SK-N-DZ (cell line): ENCODE data around the gene RELL2.

ENCODE experiments used
- DNase-seq: peaks from one replicate; pipeline ENCODE4 v3.0.0-alpha.2; 2015; ENCODE audit warnings: low spot score

Gene RELL2

DNA sequence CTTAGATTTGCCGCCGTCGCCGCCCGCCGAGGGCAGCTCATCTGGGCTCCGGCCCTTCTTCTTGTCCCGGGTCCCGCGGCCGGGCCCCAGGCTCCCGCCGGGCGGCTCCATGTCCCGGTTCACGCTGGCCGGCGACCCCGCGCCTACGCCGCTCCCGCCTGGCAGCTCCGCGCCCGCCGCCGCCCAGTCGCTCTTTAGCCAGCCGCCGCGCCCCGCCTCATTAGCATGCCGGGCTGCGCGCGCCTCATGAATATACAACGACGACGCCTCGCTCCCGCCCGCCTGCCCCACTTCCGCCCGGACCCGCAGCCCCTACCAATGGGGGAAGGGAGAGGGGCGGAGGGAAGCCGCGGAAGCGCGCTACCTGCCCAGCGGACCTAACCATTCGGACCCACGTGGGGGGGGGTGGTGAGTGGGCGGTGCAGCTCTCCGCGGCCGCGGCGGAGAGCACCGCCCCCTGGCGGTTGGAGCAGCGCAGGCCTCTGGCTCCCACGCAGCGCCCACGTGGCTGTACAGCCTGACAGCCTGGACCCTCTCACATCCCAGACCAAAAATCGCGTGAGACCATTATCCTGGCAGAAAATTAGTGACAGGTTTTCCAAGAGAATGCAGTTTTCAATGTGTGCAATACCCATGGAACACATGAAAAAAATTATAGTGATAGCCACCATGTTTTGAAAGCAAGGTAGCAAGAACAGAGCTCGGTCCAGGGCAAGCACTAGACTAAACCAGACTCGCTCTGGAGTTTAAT, 17.8 kb upstream of the RELL2 start, which contains the start of gene DIAPH1:
Gene DIAPH1, minus strand, starts transcription at position 197 of the 751 bp plus-strand sequence. Its CDS starts 86 bp downstream, at position 111.
- DNase-seq: peak; percentile 96

DNA sequence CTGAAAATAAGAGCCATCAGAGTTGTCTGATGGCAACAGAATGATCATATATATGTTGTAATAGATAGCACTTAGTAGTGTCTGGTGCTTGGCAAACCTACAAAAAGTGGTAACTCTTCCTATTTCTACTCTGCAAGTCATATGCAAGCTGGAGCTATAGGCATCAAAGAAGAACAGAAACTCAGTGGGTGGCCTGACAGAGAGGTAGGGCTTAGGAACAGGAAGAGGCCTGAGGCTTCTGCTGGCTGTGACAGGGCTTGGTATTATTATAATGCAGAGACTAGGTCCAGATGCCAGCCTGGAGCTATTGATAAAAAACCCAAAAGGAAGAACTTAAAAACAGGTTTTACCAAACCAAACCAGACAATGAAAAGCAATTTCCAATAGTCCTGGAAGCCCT, 13.6 kb upstream of the RELL2 start:
- DNase-seq: no peak

DNA sequence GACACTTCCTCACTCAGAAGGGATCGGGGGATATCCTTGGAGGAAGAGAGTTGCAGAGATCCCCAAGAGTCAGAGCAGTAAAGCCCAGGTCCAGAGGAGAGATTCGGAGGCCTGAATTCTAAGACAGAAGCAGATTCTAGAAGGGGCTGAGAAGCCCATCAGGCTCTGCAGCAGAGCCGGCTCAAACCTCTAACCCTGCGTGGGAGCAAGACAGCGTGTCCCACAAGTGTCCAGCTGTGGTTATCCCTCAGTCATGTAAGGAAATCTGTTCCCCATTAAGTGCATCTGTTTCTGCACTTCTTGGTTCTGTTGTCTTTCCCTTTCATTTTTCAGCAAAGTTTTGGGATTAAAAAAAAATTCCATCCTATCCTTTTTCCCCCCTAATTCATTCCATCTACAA, 13.2 kb upstream of the RELL2 start:
- DNase-seq: no peak

DNA sequence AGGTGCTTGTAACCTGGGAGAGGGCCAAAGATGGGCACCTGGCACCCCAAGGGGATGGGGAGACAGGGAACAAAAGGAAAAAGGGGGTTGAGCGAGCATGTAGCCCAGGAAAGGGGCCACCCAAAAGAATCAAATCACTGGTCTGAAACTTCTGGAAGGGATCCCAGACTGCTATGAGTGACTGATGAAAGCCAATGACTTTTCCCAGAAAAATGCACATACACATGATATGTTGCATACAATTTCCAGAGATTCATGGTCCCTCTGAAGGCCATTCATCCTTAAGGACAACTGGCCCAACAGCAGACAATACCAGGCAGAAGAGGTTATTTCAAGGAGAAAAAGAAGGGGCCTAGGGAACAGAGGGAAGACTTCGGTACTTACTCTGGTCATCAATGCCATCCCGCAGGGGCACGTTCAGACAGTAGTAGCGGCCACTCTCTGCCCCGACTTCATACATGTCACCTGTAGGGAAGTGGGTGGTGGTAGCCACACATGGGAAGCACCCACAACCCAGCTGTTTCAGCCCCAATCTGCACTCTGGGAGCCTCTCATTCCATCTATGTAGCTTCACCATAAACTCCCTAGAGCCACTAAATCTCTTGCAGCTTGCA, 8.5 kb upstream of the RELL2 start:
- no peak for DNase-seq

DNA sequence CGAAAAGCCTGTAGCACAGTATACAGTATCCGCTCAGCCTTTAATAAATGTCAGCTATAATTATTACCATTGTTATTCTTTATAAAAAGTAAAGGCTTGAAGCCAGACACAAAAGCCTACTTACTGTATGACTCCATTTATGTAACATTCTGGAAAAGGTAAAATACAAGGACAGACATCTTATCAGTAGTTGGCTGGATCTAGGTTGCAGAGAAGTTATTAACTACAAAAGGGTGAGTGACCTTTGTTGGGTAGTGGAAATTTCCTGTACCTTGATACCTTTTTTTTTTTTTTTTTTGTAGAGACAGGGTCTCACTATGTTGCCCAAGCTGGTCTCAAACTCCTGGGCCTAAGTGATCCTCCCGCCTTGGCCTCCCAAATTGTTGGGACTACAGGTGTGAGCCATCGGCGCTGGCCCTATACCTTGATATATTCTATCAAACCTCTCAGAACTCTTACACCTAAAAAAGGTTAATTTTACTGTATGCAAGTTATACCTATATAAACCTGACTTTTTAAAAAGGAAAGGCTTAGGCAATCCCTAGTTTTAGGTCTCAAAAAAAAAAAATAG, 6.1 kb upstream of the RELL2 start:
- no peak for DNase-seq

DNA sequence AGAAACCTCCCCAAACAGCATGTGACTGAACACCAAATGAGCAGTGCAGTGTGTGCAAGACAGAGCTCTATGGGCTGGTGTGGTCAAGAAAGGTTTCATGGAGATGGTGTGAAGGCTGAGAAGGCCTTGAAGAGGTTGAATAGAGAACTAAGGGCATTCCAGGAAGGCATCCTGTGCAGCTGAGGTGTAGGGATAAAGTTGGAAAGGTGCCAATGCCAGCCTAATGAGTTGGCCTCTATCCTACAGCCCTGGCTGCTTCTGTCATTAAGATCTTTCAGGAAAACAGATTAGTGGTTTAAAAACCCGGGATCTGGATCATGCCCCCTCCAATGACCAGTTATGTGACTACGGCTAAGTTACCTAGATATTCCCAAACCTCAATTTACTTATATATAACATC, 4.1 kb upstream of the RELL2 start:
- DNase-seq: no peak

DNA sequence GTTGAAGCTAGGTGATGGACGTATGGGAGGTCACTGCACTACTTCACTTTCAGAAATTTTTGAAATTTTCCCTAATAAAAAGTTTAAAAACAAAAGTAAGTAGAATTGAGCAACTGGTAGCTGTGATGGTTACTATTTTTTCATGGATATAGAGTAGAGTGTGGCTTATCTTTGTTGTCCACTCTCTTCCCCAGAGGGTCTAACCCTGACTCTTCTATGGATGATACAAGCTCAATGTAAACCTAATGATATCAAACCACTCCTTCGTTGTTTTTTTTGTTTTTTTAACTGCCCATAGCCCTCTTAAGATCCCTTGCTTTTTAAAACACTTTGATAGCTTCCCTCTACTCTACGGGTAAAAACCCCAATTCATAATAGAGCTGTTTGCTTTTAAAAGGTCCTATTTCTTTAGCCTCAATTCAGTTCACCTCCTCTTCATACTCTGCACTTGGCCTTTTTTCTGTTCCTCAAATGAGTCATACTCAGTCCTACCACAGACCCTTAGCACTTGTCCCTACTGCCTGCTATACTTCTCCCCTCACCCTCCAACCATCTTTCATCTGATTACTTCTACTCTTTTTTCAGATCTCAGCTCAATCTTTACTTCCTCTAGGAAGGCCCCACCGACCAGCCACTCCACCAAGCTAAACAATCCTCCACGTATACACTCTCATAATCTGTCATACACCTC, 2.8 kb upstream of the RELL2 start:
- no peak for DNase-seq

DNA sequence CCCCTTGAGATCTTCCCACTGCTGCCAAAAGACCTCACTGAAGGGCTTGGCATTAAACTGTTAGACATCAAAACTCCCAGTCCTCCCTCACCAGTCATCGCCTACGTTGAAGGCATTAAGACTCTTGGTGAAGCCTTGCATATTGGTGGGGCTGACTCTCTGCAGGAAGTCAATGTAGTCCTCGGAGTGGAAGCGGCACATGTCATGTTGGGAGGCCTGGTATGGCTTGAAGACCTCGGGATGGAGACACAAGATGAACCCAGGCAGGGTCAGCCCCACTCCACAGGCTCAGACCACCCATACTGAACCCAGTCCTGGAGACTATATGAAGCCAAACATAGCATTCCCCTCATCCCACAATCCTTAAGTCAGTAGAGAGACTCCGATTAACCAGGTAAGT, 2.1 kb upstream of the RELL2 start:
- no peak for DNase-seq

DNA sequence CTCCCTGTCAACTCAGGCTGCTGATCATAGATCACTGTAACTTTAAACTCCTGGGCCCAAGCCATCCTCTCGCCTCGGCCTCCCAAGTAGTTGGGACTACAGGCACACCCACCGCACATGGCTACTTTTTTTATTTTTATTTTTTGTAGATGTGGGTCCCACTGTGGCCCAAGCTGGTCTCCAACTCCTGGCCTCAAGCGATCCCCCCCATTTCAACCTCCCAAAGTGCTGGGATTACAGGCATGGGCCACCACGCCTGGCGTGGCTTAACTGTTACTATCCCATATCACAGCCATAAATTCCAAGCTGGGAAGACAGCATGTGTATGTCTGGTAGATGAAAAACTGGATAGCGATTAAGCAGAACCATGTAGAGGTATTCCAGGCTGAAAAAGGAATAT, 1.2 kb upstream of the RELL2 start:
- DNase-seq: no peak

DNA sequence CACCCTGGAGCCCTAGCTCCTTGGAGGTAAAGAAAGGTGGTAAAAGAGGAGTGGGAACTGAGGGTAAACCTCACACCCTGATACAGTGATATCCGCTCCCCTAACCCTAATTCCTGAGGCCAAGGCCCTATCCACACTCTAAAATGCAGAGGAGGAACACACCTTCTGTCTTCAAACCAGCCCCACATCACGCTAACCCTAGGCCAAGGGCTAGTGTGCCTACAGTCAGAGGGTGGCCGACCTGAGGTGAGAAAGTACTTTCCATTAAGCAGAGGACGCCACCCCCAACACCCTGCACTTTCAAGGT, 738 bp upstream of the RELL2 start:
- DNase-seq: no peak

DNA sequence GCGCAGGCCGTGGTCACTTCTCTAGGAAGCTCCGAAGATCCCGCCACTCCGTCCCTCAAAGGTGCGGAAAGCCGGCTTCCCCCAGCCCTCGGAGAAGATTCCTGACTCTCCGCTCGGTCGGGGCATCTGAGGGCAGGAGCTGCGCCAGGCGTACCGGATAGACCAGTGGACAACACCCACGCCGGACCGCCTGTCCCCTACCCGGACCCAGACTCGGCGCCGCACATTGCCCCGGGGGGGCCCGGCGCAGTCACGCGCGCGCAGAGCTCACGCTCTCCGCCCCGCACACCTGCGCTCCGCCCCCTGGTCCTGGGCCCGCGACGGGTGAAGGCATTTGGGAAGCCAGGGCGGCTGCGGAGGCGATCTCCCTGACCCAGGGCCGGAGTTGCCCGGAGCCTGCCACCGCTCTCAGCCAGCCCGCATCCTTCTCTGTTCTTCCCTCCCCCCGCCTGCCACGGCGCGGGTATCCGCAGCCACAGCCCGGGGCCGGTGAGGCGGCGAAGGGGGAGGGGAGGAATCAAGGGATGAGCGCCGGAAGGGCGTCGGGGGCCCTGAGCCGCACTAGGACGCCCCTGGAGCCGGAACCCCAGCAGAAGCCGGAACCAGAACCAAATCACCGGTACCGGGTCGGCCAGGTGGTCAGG, 448 bp downstream of the RELL2 start:
- DNase-seq: peak; percentile 50

DNA sequence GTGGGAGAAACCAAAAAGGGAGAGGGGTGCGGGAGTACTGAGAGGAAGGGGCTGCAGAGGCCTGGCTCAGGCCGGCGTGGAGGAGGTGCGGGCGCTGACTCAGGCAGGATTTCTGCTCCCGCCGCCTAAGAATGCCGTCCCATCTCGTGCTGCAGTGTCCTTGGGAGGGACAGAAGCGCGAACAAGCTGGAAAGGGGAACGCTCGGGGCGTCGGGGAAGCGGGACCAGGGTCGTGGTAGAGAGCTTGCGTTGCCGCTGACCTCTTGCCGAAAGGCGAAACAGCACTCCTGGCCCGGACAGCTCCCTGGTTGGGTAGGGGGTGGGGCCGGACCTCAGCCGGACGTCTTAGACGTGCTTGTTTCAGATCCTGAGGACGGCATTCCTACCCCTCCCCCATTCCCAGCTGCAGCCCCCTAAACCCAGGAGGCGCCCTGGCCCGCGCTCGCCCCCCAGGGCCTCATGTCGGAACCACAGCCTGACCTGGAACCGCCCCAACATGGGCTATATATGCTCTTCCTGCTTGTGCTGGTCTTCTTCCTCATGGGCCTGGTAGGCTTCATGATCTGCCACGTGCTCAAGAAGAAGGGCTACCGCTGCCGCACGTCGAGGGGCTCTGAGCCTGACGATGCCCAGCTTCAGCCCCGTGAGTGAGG, 1.1 kb downstream of the RELL2 start:
- peak; percentile 72 for DNase-seq

DNA sequence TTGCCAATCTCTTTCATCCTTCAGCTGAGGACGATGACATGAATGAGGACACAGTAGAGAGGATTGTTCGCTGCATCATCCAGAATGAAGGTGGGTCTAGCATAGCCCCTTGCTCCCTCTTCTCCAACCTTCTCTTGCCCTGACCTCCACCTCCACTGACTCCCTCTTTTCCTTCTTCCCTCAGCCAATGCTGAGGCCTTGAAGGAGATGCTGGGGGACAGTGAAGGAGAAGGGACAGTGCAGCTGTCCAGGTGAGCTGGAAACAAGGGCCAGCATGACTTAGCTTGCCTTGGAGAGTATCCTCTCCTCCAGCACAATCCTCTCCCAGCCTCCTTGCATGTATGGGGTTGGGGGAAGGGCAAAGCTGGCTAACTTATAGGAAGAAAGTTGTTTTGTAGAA, 2.0 kb downstream of the RELL2 start:
- DNase-seq: no peak

DNA sequence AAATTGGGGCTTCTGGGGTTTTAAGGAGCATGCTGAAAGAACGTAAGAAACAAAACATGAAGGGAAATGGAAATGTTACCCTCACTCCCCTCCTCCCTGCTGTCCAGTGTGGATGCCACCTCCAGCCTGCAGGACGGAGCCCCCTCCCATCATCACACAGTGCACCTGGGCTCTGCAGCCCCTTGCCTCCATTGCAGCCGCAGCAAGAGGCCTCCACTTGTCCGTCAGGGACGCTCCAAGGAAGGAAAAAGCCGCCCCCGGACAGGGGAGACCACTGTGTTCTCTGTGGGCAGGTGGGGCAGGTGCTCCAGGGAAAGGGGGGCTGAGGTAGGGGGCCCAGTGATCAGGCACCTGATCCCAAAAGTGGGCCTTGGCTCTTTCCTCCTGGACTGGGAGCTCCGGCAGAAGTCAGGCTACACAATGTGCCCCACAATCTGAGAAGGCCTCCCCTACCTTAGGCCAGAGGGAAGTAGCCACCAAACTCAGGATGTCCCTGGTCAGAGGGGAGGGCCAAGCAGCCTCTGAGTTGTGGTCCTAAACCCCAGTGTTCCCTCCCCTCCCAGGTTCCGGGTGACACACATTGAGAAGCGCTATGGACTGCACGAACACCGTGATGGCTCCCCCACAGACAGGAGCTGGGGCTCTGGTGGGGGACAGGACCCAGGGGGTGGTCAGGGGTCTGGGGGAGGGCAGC, 2.7 kb downstream of the RELL2 start:
- no peak for DNase-seq

DNA sequence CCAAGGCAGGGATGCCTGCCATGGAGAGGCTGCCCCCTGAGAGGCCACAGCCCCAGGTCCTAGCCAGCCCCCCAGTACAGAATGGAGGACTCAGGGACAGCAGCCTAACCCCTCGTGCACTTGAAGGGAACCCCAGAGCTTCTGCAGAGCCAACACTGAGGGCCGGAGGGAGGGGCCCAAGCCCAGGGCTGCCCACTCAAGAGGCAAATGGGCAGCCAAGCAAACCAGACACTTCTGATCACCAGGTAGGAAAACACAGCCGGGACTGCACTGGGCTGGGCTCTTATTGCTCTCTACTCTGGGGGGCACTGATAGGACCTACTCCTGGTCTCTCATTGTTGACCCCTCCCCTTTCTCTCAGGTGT, 3.2 kb downstream of the RELL2 start:
- no peak for DNase-seq

DNA sequence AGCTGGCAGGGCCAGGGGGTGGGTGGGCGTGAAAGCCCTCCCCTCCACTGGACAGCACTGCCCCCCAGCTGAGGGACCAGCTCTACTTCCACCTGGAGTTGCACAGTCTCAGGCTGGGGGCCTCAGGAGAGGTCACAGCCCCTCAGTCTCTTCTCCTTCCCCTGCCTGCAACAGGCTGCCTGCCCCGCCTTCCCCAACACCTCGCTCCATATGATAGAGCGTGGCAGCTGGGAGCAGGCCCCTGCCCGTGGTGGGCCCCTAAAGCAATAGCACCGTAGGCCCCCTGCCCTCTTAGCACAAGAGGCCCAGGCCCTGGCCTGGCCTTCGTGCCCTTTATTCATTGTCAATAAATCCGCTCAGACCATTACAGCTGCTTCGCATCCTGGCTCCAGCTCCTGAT, 3.9 kb downstream of the RELL2 start:
- no peak for DNase-seq

DNA sequence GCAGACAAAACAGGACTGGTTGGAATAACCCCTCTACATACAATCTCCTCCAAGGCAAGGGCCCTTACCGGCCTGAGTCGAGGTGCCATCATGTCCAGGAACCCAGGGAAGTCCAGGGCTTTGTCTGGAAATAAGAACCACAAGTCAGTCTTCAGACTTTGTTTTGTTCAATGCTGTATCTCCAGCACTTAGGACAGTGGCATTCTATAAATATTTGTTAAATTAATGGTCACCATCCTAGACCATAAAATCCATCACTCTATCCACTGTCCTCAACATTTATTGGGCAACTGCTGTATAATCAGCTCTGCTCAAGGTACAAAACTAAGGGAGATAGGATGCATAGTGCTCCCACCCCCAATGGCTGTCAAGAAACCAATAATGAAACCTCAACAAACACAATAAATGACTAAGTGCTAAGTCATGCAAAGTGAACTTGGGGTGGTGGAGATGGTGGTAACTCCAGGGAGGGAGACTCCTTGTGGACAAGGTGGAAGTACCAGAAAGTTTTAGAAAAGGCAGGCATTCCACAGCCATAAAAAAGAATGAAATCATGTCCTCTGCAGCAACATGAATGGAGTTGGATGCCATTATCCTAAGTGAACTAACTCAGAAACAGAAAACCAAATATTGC, 5.0 kb downstream of the RELL2 start:
- DNase-seq: no peak

DNA sequence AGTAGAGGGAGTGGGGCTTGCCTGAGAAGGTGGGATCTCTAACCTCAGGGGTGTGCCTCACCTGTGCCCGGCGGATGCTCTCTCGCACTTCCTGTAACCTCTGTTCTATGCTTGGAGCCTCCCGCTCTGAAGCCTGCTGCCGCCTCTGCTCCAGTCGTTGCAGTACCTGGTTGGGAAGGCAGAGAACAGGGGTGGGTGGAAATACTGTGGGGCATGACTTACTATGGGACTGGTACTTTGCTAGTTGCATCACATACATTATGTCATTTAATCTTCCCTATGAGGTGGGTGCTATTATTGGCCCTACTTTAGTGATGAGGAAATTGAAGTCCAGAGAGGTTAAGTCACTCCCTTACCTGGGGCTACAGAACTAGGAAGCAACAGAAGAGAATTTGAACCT, 9.2 kb downstream of the RELL2 start:
- no peak for DNase-seq

DNA sequence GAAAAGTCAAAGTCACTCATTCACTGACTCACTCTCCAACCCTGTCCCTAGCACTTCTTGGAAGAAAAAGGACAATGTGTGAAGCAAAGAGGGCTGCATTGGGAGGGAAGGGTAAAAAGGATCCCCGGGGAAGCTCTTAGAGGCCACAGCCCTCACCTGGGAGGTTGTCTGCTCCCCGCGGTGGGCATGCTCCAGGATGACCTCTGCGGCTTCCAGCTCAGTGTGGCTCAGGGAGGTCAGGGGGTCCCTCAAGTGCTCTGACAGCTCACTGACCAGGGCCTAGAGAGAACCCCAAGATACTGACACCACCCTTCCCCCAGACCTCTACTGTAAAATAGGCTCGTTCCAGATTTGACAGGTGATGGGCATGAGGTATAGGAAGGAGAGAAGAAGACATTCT, 10.4 kb downstream of the RELL2 start:
- no peak for DNase-seq

DNA sequence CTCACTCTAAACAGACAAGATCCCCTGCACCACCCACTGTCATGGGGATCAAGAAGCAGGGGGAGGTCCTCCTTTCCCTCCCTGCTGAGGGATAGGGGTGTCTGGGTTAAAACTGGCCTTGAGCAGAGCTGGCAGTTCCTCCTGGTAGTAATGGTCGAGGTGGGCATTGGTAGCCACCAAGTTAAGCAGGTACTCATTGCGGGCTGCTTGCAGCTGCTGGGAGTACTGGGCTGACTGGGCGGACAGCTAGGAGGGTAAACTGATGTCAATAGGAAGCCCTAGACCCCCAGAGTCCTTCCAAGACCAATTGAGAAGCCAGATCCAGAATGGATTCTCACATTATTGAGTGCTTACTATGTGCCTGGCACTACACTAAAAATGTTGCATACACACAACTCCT, 11.1 kb downstream of the RELL2 start:
- no peak for DNase-seq
